Measurements from ENCODE around the gene CCDC169. TPM values are rescaled to one million over a fixed set of nuclear protein-coding genes. Genes with fewer than 3 reads are reported as not detected.

The CCDC169 gene
- 8.9 TPM for polyA plus RNA-seq (2013)

- Histone ChIP-seq H3K4me3 (ENCODE audit: control insufficient read depth in 1 of 7, extremely low read depth in 1 of 7, insufficient read depth in 4 of 7, low read depth in 2 of 7, low read length in 6 of 7) (peak within 1 kb of the TSS; percentile 45 to 95 (median 76)), H3K36me3 (ENCODE audit: control insufficient read depth in 4 of 4, insufficient read depth in 4 of 4, low read length in 3 of 4) (peaks cover 0 to 17% (median 3%) of the 10 kb centered on the region in 4 experiments), H3K27me3 (replicated peaks in 2 of 5; ENCODE audit: control insufficient read depth in 4 of 5, insufficient read depth in 5 of 5, low read length in 4 of 5) (peaks cover 0 to 6% (median 2%) of the 10 kb centered on the region in 5 experiments), H3K4me1 (ENCODE audit: control extremely low read depth in 1 of 4, control insufficient read depth in 4 of 4, insufficient read depth in 4 of 4, low read length in 3 of 4) (peaks cover 0 to 20% (median 9%) of the 10 kb centered on the region in 4 experiments), H3K27ac (ENCODE audit: insufficient read depth in 1 of 2, low read depth in 1 of 2, low read length in 2 of 2, poor library complexity in 1 of 2, severe bottlenecking in 2 of 2) (peak within 1 kb of the TSS in 1 of 2 experiments; percentile 39), H3K9me3 (ENCODE audit: control extremely low read depth in 1 of 5, control insufficient read depth in 4 of 5, insufficient read depth in 2 of 5, low read depth in 1 of 5, low read length in 4 of 5) (no peaks in the 10 kb centered on the region)
- 14% methylated on average over 53 of the region's 53 CpGs for WGBS (ENCODE audit: insufficient coverage)
- CTCF ChIA-PET: interaction anchor here (1.3 kb wide), 1 partner anchor 10 kb away, joined by 6 read pairs; no protein-coding TSS in a partner anchor
- peak; percentile 76 to 90 (median 86) for DNase-seq
- POLR2A ChIA-PET: interaction anchor here (1.0 to 1.4 kb wide), 2 partner anchors 47 to 97 kb away, joined by 3 to 4 read pairs; no protein-coding TSS in a partner anchor
Measured at GRCh38 chr13:36297366-36298338, at the start of gene CCDC169. Gene CCDC169 (minus strand): TSS chr13:36297814. CDS start chr13:36297719, 95 bp downstream.

- peak; percentile 91 to 94 (median 92) for DNase-seq
- peaks cover 8 to 34% (median 19%) of the 10 kb centered on the region in 4 experiments for H3K4me1 ChIP-seq (ENCODE audit: control extremely low read depth in 1 of 4, control insufficient read depth in 4 of 4, insufficient read depth in 4 of 4, low read length in 3 of 4)
- no peaks in the 10 kb centered on the region for H3K27me3 ChIP-seq (replicated peaks in 2 of 5; ENCODE audit: control insufficient read depth in 4 of 5, insufficient read depth in 5 of 5, low read length in 4 of 5)
- H3K9me3 ChIP-seq (ENCODE audit: control extremely low read depth in 1 of 5, control insufficient read depth in 4 of 5, insufficient read depth in 2 of 5, low read depth in 1 of 5, low read length in 4 of 5): no peaks in the 10 kb centered on the region
- POLR2A ChIA-PET: interaction anchor here (1.0 kb wide), 1 partner anchor 49 kb away, joined by 3 read pairs; no protein-coding TSS in a partner anchor
- H3K36me3 ChIP-seq (ENCODE audit: control insufficient read depth in 4 of 4, insufficient read depth in 4 of 4, low read length in 3 of 4): peaks cover 0 to 2% (median 0%) of the 10 kb centered on the region in 4 experiments
- peak within 1 kb of the TSS; percentile 48 to 93 (median 86) for H3K4me3 ChIP-seq (ENCODE audit: control insufficient read depth in 1 of 7, extremely low read depth in 1 of 7, insufficient read depth in 4 of 7, low read depth in 2 of 7, low read length in 6 of 7)
- CTCF ChIA-PET: interaction anchor here (0.6 to 2.9 kb wide), 17 partner anchors 9 to 636 kb away, joined by 3 to 16 read pairs (median 4); no protein-coding TSS in a partner anchor
- H3K27ac ChIP-seq (ENCODE audit: insufficient read depth in 1 of 2, low read depth in 1 of 2, low read length in 2 of 2, poor library complexity in 1 of 2, severe bottlenecking in 2 of 2): peak within 1 kb of the TSS; percentile 98 to 99
- WGBS (ENCODE audit: insufficient coverage): under 1% methylated on average over 66 of the region's 86 CpGs
Measured at GRCh38 chr13:36346222-36347083, 48.8 kb upstream of the CCDC169 start, which contains the start of gene SPART. Gene SPART (minus strand): TSS chr13:36346394. CDS start chr13:36335830, 10,564 bp downstream.

- WGBS (ENCODE audit: insufficient coverage): under 1% methylated on average over 27 of the region's 50 CpGs
- peak; percentile 86 to 93 (median 92) for DNase-seq
- ChIA-PET CTCF (interaction anchor here (1.2 to 2.9 kb wide), 7 partner anchors 14 to 390 kb away, joined by 3 to 16 read pairs (median 7); no protein-coding TSS in a partner anchor), POLR2A (no interaction called here)
- peaks cover 0 to 2% (median 0%) of the 10 kb centered on the region in 4 experiments for H3K36me3 ChIP-seq (ENCODE audit: control insufficient read depth in 4 of 4, insufficient read depth in 4 of 4, low read length in 3 of 4)
- no peaks in the 10 kb centered on the region for H3K9me3 ChIP-seq (ENCODE audit: control extremely low read depth in 1 of 5, control insufficient read depth in 4 of 5, insufficient read depth in 2 of 5, low read depth in 1 of 5, low read length in 4 of 5)
- H3K27ac ChIP-seq (ENCODE audit: insufficient read depth in 1 of 2, low read depth in 1 of 2, low read length in 2 of 2, poor library complexity in 1 of 2, severe bottlenecking in 2 of 2): peak overlapping the region; percentile 98 to 99
- peak overlapping the region; percentile 48 to 93 (median 86) for H3K4me3 ChIP-seq (ENCODE audit: control insufficient read depth in 1 of 7, extremely low read depth in 1 of 7, insufficient read depth in 4 of 7, low read depth in 2 of 7, low read length in 6 of 7)
- peaks cover 8 to 34% (median 19%) of the 10 kb centered on the region in 4 experiments for H3K4me1 ChIP-seq (ENCODE audit: control extremely low read depth in 1 of 4, control insufficient read depth in 4 of 4, insufficient read depth in 4 of 4, low read length in 3 of 4)
- no peaks in the 10 kb centered on the region for H3K27me3 ChIP-seq (replicated peaks in 2 of 5; ENCODE audit: control insufficient read depth in 4 of 5, insufficient read depth in 5 of 5, low read length in 4 of 5)
Measured at GRCh38 chr13:36345438-36346221, 48.0 kb upstream of the CCDC169 start.

GRCh38 chr13:36344886-36345437 is 47.3 kb upstream of the CCDC169 start:
- no peaks in the 10 kb centered on the region for H3K27me3 ChIP-seq (replicated peaks in 2 of 5; ENCODE audit: control insufficient read depth in 4 of 5, insufficient read depth in 5 of 5, low read length in 4 of 5)
- H3K9me3 ChIP-seq (ENCODE audit: control extremely low read depth in 1 of 5, control insufficient read depth in 4 of 5, insufficient read depth in 2 of 5, low read depth in 1 of 5, low read length in 4 of 5): no peaks in the 10 kb centered on the region
- POLR2A ChIA-PET: interaction anchor here (1.5 kb wide), 1 partner anchor 48 kb away, joined by 3 read pairs; the partner anchor contains the start of gene CCDC169
- peak overlapping the region; percentile 98 to 99 for H3K27ac ChIP-seq (ENCODE audit: insufficient read depth in 1 of 2, low read depth in 1 of 2, low read length in 2 of 2, poor library complexity in 1 of 2, severe bottlenecking in 2 of 2)
- WGBS (ENCODE audit: insufficient coverage): 3% methylated on average over 11 of the region's 14 CpGs
- peak; percentile 35 to 75 (median 62) for DNase-seq
- H3K4me3 ChIP-seq (ENCODE audit: control insufficient read depth in 1 of 7, extremely low read depth in 1 of 7, insufficient read depth in 4 of 7, low read depth in 2 of 7, low read length in 6 of 7): peak overlapping the region; percentile 48 to 93 (median 86)
- H3K36me3 ChIP-seq (ENCODE audit: control insufficient read depth in 4 of 4, insufficient read depth in 4 of 4, low read length in 3 of 4): peaks cover 0 to 2% (median 0%) of the 10 kb centered on the region in 4 experiments
- peaks cover 8 to 34% (median 19%) of the 10 kb centered on the region in 4 experiments for H3K4me1 ChIP-seq (ENCODE audit: control extremely low read depth in 1 of 4, control insufficient read depth in 4 of 4, insufficient read depth in 4 of 4, low read length in 3 of 4)
- CTCF ChIA-PET: no interaction called here

GRCh38 chr13:36344173-36344572 is 46.6 kb upstream of the CCDC169 start:
- Histone ChIP-seq H3K27ac (ENCODE audit: insufficient read depth in 1 of 2, low read depth in 1 of 2, low read length in 2 of 2, poor library complexity in 1 of 2, severe bottlenecking in 2 of 2) (peak overlapping the region in 1 of 2 experiments; percentile 99), H3K36me3 (ENCODE audit: control insufficient read depth in 4 of 4, insufficient read depth in 4 of 4, low read length in 3 of 4) (peaks cover 0 to 2% (median 0%) of the 10 kb centered on the region in 4 experiments), H3K4me3 (ENCODE audit: control insufficient read depth in 1 of 7, extremely low read depth in 1 of 7, insufficient read depth in 4 of 7, low read depth in 2 of 7, low read length in 6 of 7) (peak overlapping the region in 5 of 7 experiments; percentile 6 to 92 (median 85)), H3K9me3 (ENCODE audit: control extremely low read depth in 1 of 5, control insufficient read depth in 4 of 5, insufficient read depth in 2 of 5, low read depth in 1 of 5, low read length in 4 of 5) (no peaks in the 10 kb centered on the region), H3K27me3 (replicated peaks in 2 of 5; ENCODE audit: control insufficient read depth in 4 of 5, insufficient read depth in 5 of 5, low read length in 4 of 5) (no peaks in the 10 kb centered on the region), H3K4me1 (ENCODE audit: control extremely low read depth in 1 of 4, control insufficient read depth in 4 of 4, insufficient read depth in 4 of 4, low read length in 3 of 4) (peaks cover 8 to 34% (median 19%) of the 10 kb centered on the region in 4 experiments)
- ChIA-PET POLR2A (interaction anchor here (1.5 kb wide), 1 partner anchor 47 kb away, joined by 3 read pairs; the partner anchor contains the start of gene CCDC169), CTCF (interaction anchor here (1.1 kb wide), 2 partner anchors 9 to 29 kb away, joined by 4 read pairs; no protein-coding TSS in a partner anchor)
- 100% methylated on average over 3 of the region's 6 CpGs for WGBS (ENCODE audit: insufficient coverage)
- DNase-seq: peak; percentile 15 to 39 (median 34)
